MM.1S (cell line): ENCODE results near the gene MXRA5.

Experiments used
- DNase-seq: peaks from one replicate; pipeline ENCODE4 v3.0.0-alpha.2; 2015
- H2AFZ ChIP-seq: fragments of 300-600 bp; sonication (generic); 2 replicates; pipeline ENCODE4 v1.6.0; 2016; ENCODE audit warnings: antibody characterized with exemption, low read length
- H3F3A ChIP-seq: fragments of 300-600 bp; sonication (generic); 2 replicates; pipeline ENCODE4 v1.6.1; 2016; ENCODE audit warnings: mild to moderate bottlenecking, antibody characterized with exemption, low read length, moderate library complexity, mixed read lengths; ENCODE audit not compliant: insufficient read depth
- H3K27ac ChIP-seq: fragments of 300-600 bp; sonication (generic); 2 replicates; pipeline ENCODE4 v1.5.1; 2016; ENCODE audit warnings: mild to moderate bottlenecking, low read length
- H3K27me3 ChIP-seq: fragments of 300-600 bp; sonication (generic); replicated peaks from 2 replicates; pipeline ENCODE4 v1.6.0; 2016; ENCODE audit warnings: low read length; ENCODE audit not compliant: insufficient read depth
- H3K36me3 ChIP-seq: fragments of 300-600 bp; sonication (generic); replicated peaks from 2 replicates; pipeline ENCODE4 v1.6.1; 2016; ENCODE audit warnings: mild to moderate bottlenecking, low read length, mixed read lengths; ENCODE audit not compliant: insufficient read depth
- H3K4me1 ChIP-seq: fragments of 300-600 bp; sonication (generic); 2 replicates; pipeline ENCODE4 v1.6.1; 2016; ENCODE audit warnings: low read length, mixed read lengths
- H3K4me2 ChIP-seq: fragments of 300-600 bp; sonication (generic); 2 replicates; pipeline ENCODE4 v1.6.0; 2016; ENCODE audit warnings: low read depth, low read length
- H3K4me3 ChIP-seq: fragments of 300-600 bp; sonication (generic); 2 replicates; pipeline ENCODE4 v1.5.1; 2016; ENCODE audit warnings: low read length, mixed read lengths
- H3K79me2 ChIP-seq: fragments of 300-600 bp; sonication (generic); 2 replicates; pipeline ENCODE4 v1.6.1; 2016; ENCODE audit warnings: mixed run types, low read length, mixed read lengths
- H3K9ac ChIP-seq: fragments of 300-600 bp; sonication (generic); 2 replicates; pipeline ENCODE4 v1.6.1; 2016; ENCODE audit warnings: low read length, mixed read lengths
- H3K9me2 ChIP-seq: fragments of 300-600 bp; sonication (generic); replicated peaks from 2 replicates; pipeline ENCODE4 v1.6.1; 2016; ENCODE audit warnings: mild to moderate bottlenecking, low read length, mixed read lengths; ENCODE audit not compliant: insufficient read depth
- H3K9me3 ChIP-seq: fragments of 300-600 bp; sonication (generic); replicated peaks from 2 replicates; pipeline ENCODE4 v1.6.1; 2016; ENCODE audit warnings: mild to moderate bottlenecking, low read length, mixed read lengths; ENCODE audit not compliant: insufficient read depth
- H4K20me1 ChIP-seq: fragments of 300-600 bp; sonication (generic); 2 replicates; pipeline ENCODE4 v1.6.1; 2016; ENCODE audit warnings: mild to moderate bottlenecking, low read length, moderate library complexity, mixed read lengths; ENCODE audit not compliant: insufficient read depth
- EZH2 ChIP-seq: fragments of 300-600 bp; sonication (generic); optimal IDR thresholded peaks from 2 replicates; pipeline ENCODE3; 2017; ENCODE audit warnings: low read depth, mild to moderate bottlenecking, antibody characterized with exemption, low read length, mixed read lengths
- EZH2phosphoT487 ChIP-seq: fragments of 300-600 bp; sonication (generic); IDR thresholded peaks from 2 replicates; pipeline ENCODE4 v1.6.1; 2018; ENCODE audit warnings: antibody characterized with exemption, low read length
- TF ChIP-seq, protein P1 (sequence below): fragments of 300-600 bp; sonication (generic); IDR thresholded peaks from 2 replicates; pipeline ENCODE4 v1.5.1; 2016; ENCODE audit warnings: antibody characterized with exemption, low read length, mixed read lengths

Gene MXRA5

DNA sequence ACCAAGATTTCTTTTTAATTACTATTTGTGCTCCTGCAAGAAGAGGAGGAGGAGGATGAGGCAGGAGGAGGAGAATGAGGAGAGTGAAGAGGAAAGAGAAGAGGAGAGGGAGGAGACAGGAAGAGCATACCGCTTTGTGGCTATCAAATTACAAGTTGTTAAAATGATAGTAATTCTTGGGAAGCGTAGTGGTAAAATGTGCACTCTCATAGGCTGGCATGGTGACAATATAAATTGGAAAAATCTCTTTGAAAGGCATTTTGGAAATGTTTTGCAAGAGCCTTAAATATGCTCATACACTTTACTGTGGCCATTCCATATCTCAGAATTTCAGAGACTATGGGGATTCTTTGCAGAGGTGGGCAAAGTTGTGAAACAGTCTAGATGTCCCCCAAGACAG is 53.2 kb downstream of the MXRA5 start:
- H3K27ac ChIP-seq: no peak overlapping the region
- no peak overlapping the region for H3K4me3 ChIP-seq
- no peaks in the 10 kb centered on the region for H3K27me3 ChIP-seq
- DNase-seq: no peak
- no peak overlapping the region for H3K9ac ChIP-seq
- no peaks in the 10 kb centered on the region for H3K4me1 ChIP-seq
- H3K9me3 ChIP-seq: no peaks in the 10 kb centered on the region
- no peaks in the 10 kb centered on the region for H3K79me2 ChIP-seq
- H2AFZ ChIP-seq: no peak overlapping the region
- TF ChIP-seq EZH2phosphoT487: no peak
- no peak for TF ChIP-seq EZH2
- TF ChIP-seq, protein P1, sequence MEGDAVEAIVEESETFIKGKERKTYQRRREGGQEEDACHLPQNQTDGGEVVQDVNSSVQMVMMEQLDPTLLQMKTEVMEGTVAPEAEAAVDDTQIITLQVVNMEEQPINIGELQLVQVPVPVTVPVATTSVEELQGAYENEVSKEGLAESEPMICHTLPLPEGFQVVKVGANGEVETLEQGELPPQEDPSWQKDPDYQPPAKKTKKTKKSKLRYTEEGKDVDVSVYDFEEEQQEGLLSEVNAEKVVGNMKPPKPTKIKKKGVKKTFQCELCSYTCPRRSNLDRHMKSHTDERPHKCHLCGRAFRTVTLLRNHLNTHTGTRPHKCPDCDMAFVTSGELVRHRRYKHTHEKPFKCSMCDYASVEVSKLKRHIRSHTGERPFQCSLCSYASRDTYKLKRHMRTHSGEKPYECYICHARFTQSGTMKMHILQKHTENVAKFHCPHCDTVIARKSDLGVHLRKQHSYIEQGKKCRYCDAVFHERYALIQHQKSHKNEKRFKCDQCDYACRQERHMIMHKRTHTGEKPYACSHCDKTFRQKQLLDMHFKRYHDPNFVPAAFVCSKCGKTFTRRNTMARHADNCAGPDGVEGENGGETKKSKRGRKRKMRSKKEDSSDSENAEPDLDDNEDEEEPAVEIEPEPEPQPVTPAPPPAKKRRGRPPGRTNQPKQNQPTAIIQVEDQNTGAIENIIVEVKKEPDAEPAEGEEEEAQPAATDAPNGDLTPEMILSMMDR: no peak
- H3F3A ChIP-seq: no peaks in the 10 kb centered on the region
- H4K20me1 ChIP-seq: no peaks in the 10 kb centered on the region
- H3K4me2 ChIP-seq: no peak overlapping the region
- no peaks in the 10 kb centered on the region for H3K9me2 ChIP-seq
- no peaks in the 10 kb centered on the region for H3K36me3 ChIP-seq

DNA sequence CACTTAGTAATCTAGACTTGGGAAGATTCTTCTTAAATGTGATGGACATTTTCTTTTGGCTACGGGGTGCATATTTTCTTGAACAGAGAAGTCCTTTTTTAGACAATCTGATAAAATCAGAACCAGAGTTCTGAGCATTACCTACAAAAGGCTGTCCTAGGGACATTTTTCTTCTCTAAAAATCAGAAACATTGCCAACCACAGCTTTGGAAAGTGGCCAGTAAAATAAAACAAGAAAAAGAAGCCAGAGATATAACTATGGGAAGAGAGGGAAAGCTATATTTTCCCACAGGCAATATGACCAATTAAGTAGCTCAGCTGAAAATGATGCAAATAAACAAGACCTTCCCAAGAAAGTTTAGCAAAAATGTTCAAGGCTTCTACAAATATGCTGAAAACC is 55.9 kb downstream of the MXRA5 start:
- H3K9me3 ChIP-seq: no peaks in the 10 kb centered on the region
- H3K79me2 ChIP-seq: no peaks in the 10 kb centered on the region
- H2AFZ ChIP-seq: no peak overlapping the region
- no peaks in the 10 kb centered on the region for H4K20me1 ChIP-seq
- no peaks in the 10 kb centered on the region for H3K36me3 ChIP-seq
- no peaks in the 10 kb centered on the region for H3K4me1 ChIP-seq
- H3K27me3 ChIP-seq: no peaks in the 10 kb centered on the region
- DNase-seq: no peak
- no peak overlapping the region for H3K4me3 ChIP-seq
- TF ChIP-seq EZH2phosphoT487: no peak
- TF ChIP-seq, protein P1: no peak
- no peak for TF ChIP-seq EZH2
- H3K4me2 ChIP-seq: no peak overlapping the region
- H3K9me2 ChIP-seq: no peaks in the 10 kb centered on the region
- no peak overlapping the region for H3K27ac ChIP-seq
- H3K9ac ChIP-seq: no peak overlapping the region
- H3F3A ChIP-seq: no peaks in the 10 kb centered on the region

DNA sequence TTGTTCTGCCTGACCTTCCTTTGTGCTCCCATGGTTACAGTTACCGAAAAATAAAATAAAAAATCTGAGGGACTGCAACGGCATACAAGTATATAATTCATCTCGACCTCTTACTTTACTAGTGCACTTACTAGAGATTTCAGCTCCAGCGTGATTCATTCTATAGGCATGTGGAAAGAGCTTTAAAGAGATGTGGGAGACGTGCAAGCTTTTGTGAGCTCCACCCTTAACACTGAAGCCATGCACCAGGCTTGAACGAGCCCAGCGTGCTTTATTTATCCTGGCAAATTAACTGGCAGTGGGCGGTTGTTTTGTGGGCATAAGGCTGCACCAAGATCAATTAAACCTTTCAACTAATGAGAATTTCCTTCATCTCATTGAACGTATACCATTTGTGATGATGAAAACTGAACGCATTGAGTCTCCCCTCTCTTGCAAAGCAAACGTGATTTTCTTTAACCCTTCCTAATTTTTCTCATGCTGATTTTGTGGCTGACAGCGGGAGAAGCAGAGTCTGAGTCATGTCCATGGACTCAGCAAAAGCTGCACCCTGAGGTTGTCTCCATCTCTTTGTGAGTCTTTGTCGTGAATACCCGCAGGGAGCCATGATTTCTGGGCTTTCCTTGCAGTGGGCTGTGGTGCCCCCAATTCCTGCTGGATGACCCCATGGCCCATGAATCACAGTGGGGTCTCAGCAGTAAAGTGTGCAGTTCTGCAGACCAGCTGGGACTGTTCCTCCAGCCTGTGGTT is 60.1 kb downstream of the MXRA5 start:
- H2AFZ ChIP-seq: no peak overlapping the region
- no peaks in the 10 kb centered on the region for H3K4me1 ChIP-seq
- DNase-seq: no peak
- H3K36me3 ChIP-seq: no peaks in the 10 kb centered on the region
- H3F3A ChIP-seq: no peaks in the 10 kb centered on the region
- TF ChIP-seq EZH2 (no peak), EZH2phosphoT487 (no peak)
- TF ChIP-seq, protein P1: no peak
- no peaks in the 10 kb centered on the region for H3K9me3 ChIP-seq
- H3K27ac ChIP-seq: no peak overlapping the region
- H3K79me2 ChIP-seq: no peaks in the 10 kb centered on the region
- H3K9ac ChIP-seq: no peak overlapping the region
- no peaks in the 10 kb centered on the region for H3K9me2 ChIP-seq
- no peak overlapping the region for H3K4me2 ChIP-seq
- no peak overlapping the region for H3K4me3 ChIP-seq
- H3K27me3 ChIP-seq: no peaks in the 10 kb centered on the region
- no peaks in the 10 kb centered on the region for H4K20me1 ChIP-seq
